GM18951 (cell line): Measurements from ENCODE around the gene RHBDL1.

Source experiments
- POLR2A ChIP-seq: IDR thresholded peaks from 4 replicates; pipeline ENCODE4 v1.6.1; 2011; ENCODE audit warnings: mild to moderate bottlenecking; ENCODE audit not compliant: insufficient read length, insufficient read depth; ENCODE audit errors: extremely low read depth
- in situ Hi-C: fragments of 300-500 bp; cut with MboI; formaldehyde crosslinking; loops from one replicate; pipeline ENCODE4 v1.12.0; 2022; ENCODE audit warnings: low sequenced_read_pairs, mixed read lengths, inconsistent platforms; ENCODE audit not compliant: unreplicated experiment

RHBDL1 gene

DNA sequence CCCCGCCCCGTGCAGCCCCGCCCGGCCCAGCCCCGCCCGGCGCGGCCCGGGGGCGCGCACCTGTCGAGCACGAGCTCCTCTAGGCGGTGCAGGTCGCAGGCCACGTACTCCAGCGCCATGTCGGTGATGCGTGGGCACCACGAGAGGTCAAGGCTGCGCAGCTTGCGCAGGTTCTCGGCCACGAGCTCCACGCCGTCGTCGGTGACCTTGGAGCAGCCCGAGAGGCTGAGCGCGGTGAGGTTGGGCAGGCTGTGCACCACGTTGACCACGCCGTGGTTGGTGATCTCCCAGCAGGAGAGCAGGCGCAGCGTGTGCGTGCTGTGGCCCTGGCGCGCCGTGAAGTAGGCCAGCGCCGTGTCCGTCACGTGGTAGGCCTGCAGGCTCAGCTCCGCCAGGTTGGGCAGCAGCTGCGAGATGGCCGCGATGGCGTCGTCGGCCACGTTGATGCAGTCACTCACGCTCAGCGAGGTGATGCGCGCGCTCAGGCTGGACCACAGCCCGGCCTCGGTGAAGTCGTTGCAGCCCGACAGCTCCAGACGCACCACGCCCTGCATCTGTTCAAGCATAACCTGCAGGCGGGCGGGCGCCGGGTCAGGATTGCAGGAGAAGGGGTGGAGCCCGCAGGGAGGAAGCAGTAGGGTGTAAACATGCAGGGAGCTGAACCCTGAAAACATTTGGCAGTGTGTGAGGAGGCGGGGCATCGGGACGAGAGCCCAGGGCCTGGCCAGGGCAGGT lies 20.1 kb downstream of the RHBDL1 start:
- TF ChIP-seq POLR2A: peak; percentile 43
- in situ Hi-C loops: no loop called here

DNA sequence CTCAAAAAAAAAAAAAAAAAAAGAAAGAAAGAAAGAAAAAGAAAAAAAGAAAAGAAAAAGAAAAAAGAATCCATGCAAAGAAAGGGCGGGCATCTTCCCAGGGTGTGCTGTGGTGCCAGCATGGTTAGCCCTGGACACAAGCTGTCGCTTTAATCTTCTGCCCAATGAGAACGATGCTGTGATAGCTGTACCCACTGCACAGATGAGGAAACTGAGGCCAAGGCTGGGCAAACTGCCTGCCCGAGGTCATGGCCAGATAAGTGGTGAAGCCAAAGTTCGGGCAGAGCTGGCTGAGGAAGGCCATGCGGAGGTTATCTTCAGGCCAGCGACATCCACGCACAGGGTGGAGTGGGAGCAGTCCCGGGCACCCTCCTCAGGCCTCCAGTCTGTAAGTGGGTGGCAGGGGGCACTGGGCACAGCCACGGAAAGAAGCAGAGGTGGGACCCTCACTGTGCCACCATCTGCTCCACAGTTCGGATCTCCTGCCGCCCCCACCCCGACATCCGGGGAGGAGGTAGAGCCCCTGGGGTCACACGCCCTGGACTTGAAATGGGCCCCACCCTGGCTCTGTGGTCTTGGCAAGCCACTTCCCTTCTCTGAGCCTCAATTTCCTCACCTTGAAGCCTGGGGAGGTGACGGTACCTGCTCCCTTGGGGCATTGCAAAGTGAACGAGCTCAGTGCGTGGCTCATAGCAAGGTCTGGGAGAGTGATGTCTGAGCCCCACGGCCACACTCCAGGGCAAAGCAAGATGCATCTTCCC lies 23.6 kb downstream of the RHBDL1 start:
- in situ Hi-C loops: no loop called here
- no peak for TF ChIP-seq POLR2A

GRCh38 chr16:700684-701584 lies 25.5 kb downstream of the RHBDL1 start:
- no peak for TF ChIP-seq POLR2A
- in situ Hi-C loops: no loop called here

GRCh38 chr16:702341-702740 lies 26.9 kb downstream of the RHBDL1 start:
- TF ChIP-seq POLR2A: no peak
- in situ Hi-C loops: no loop called here

DNA sequence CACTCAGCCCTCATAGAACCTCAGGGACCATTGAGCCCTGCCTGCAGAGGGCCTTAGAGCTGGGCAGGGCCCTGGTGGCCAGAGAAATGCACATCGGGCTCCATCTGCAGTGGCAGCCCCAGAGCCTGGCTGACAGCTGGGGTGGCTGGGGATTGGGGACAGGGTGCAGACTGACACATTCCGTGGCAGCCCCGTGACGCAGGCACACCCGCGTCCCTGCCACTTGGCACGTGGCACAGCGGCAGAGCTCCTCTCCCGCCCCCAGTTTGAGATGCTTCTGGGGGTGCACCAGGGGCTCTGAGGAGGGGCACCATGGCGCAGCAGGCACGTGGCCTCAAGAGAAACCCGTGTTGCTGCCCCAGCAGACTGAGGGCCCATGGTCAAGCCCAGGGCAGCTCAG lies 27.9 kb downstream of the RHBDL1 start:
- in situ Hi-C loops: no loop called here
- no peak for TF ChIP-seq POLR2A

GRCh38 chr16:704047-704446 lies 28.6 kb downstream of the RHBDL1 start:
- in situ Hi-C loops: no loop called here

DNA sequence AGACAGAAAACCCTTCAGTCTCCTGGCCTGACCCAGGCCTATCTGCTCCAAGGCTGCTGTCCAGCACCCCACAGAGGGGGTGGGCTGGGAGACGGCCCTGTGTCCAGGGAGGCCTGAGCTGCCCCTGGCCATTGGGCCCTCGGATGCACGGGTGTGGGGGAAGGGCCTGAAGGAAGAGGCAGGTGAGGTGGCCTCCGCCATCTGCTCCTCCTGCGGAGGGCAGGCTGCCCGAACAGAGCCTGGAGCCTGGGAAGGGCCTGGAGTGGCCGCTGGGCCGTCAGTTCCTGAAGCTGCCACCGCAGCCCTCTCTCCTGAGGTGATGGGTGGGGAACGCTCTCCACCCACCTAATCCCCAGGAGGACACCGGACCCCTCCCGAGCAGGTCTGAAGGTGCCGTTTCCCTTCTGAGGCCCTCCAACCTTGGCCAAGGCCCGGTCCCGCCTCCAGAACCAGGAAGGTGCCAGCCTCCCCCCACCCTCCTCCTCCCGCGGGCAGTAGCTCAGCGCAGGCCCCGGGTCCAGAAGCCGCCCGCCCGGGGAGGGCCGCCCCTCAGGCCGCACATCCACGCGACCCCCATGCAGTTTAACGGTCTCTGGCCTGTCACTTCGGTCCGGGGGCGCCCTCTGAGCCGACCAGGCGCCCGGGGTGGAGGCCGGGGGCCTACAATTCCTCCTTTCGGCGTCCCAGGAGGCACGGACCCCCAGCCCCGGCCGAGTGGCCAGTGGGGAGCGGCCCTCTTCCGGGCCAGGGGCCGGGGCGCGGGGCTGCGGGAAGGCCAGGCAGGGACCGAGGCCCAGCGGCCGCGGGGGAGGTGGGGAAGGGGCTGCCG lies 29.3 kb downstream of the RHBDL1 start:
- no peak for TF ChIP-seq POLR2A
- in situ Hi-C loops: no loop called here

More at GRCh38 chr16:704047-704446, 28.6 kb downstream of the RHBDL1 start:
- no peak for TF ChIP-seq POLR2A

GRCh38 chr16:705431-706188 lies 30.1 kb downstream of the RHBDL1 start, which contains the start of gene FBXL16:
Gene FBXL16 (minus strand): TSS chr16:705801. CDS start chr16:697405, 8,396 bp downstream.
- in situ Hi-C loops: no loop called here
- TF ChIP-seq POLR2A: no peak

DNA sequence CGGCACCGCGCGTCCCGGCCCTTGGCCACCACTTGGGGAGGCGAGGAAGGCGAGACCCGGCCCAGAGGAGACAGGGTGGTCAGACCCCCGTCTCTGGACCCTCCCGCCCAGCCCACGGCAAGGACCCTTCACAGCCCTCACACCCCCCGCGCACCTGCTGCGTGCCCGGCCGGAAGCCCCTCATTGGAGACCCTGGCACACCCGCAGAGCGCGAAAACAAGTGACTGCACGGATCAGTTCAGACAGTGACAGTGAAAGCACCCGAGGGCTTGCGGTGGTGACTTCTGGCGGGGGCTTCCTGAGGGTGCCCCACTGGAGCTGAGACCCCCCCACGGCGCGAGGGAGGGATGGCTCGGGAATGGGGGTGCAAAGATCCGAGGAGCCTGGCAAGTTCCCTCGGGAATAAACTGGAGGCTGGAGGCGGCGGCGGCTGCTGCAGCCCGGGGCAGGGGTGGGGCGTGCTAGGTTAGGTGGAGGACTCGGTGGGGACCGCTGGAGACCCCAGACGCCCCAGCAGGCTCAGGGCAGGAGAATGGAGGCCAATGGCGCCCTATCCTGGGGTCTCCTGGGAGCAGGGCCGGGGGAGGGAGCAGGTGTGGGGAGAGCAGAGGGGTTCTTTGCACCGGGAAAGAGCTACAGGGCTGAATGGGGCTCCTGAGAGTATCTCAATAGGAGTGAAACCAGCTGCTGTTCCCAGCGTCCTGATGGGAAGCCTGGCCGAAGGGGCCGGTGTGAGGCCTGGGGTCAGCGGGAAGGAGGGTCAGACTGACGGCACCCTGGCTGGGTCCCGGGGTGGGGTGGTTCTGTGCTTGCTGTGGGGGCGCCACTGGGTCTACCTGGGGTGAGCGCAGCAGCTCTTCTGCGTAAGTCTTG lies 31.0 kb downstream of the RHBDL1 start:
- no peak for TF ChIP-seq POLR2A
- in situ Hi-C loops: no loop called here

GRCh38 chr16:707062-707538 lies 31.6 kb downstream of the RHBDL1 start:
- TF ChIP-seq POLR2A: no peak
- in situ Hi-C loops: no loop called here

DNA sequence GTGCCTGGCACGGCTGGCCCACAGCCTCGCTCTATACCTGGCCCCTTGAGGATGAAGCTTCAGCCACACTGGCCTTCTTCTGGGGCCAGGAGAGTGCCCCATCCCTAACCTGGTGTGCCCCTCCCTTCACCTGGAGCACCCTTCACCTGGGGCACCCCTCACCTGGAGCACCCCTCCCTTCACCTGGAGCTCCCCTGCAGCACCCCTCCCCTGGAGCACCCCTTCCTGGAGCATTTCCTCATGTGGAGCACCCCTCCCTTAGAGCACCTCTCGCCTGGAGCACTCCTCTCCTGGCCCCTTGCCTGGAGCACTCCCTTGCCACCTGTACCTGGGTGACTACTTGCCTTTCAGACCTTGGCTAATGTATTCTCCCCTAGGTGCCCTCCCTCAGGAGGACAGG lies 32.5 kb downstream of the RHBDL1 start:
- in situ Hi-C loops: no loop called here
- TF ChIP-seq POLR2A: no peak
